Measurements from ENCODE around the gene KIAA1549.

DNA sequence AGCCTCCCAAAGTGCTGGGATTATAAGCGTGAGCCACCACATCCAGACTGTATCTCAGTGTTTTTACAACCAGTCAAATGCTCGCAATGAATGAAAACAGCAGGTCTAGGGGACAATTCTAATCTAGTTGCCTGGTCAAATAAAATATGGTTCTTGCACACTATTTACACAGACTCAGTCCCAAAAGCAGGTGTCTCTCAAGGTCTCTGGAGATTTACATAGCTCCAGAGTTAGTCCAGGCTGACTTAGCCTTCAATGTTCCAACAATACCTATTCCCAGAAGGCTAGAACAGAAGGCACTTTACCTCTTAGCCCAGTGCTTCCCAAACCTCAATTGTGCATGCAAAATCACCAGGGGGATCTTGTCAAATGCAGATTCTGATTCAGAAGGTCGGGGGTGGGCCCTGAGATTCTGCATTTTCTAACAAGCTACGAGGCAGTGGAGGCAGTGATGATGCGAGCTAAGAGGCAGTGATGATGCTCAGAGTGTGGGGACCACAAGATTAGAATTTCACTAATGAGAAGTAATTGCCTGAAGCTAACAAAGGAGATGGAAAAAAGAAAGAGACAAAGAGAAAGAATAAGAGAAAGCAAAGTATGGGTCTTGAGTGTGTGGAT lies 6.4 kb downstream of the KIAA1549 start:
- TF ChIP-seq, protein P1, sequence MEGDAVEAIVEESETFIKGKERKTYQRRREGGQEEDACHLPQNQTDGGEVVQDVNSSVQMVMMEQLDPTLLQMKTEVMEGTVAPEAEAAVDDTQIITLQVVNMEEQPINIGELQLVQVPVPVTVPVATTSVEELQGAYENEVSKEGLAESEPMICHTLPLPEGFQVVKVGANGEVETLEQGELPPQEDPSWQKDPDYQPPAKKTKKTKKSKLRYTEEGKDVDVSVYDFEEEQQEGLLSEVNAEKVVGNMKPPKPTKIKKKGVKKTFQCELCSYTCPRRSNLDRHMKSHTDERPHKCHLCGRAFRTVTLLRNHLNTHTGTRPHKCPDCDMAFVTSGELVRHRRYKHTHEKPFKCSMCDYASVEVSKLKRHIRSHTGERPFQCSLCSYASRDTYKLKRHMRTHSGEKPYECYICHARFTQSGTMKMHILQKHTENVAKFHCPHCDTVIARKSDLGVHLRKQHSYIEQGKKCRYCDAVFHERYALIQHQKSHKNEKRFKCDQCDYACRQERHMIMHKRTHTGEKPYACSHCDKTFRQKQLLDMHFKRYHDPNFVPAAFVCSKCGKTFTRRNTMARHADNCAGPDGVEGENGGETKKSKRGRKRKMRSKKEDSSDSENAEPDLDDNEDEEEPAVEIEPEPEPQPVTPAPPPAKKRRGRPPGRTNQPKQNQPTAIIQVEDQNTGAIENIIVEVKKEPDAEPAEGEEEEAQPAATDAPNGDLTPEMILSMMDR (IDR thresholded peaks at IDR 0.05), result no peak
- TF ChIP-seq POLR2A (IDR thresholded peaks at IDR 0.05), result no peak

All from Peyer's patch (tissue), 4 donors.